ENCODE data around the gene OPA1.

OPA1 gene

GRCh38 chr3:193681631-193682030 lies 88.6 kb downstream of the OPA1 start:
- H3K27ac ChIP-seq = no peak overlapping the region
- TF ChIP-seq ZFX (IDR thresholded peaks at IDR 0.05; ENCODE audit: borderline replicate concordance) = no peak
- no peak for TF ChIP-seq CTCF (IDR thresholded peaks at IDR 0.05)

- H3K27ac ChIP-seq = no peak overlapping the region
- no peak for TF ChIP-seq CTCF (IDR thresholded peaks at IDR 0.05)
- TF ChIP-seq ZFX (IDR thresholded peaks at IDR 0.05; ENCODE audit: borderline replicate concordance) = no peak
These were observed 93.9 kb downstream of the OPA1 start for GRCh38 chr3:193686665-193687483.

- no peak overlapping the region for H3K27ac ChIP-seq
- TF ChIP-seq ZFX (IDR thresholded peaks at IDR 0.05; ENCODE audit: borderline replicate concordance) (no peak), CTCF (IDR thresholded peaks at IDR 0.05) (no peak)
These were observed 96.1 kb downstream of the OPA1 start for GRCh38 chr3:193688834-193689714.

GRCh38 chr3:193693774-193694173 lies 100.8 kb downstream of the OPA1 start:
- no peak overlapping the region for H3K27ac ChIP-seq
- TF ChIP-seq CTCF (IDR thresholded peaks at IDR 0.05) (no peak), ZFX (IDR thresholded peaks at IDR 0.05; ENCODE audit: borderline replicate concordance) (no peak)

GRCh38 chr3:193701953-193702635 lies 109.1 kb downstream of the OPA1 start:
- no peak for TF ChIP-seq CTCF (IDR thresholded peaks at IDR 0.05)
- TF ChIP-seq ZFX (IDR thresholded peaks at IDR 0.05; ENCODE audit: borderline replicate concordance) = no peak
- no peak overlapping the region for H3K27ac ChIP-seq

GRCh38 chr3:193702967-193703366 lies 110.0 kb downstream of the OPA1 start:
- H3K27ac ChIP-seq = no peak overlapping the region
- no peak for TF ChIP-seq ZFX (IDR thresholded peaks at IDR 0.05; ENCODE audit: borderline replicate concordance)
- TF ChIP-seq CTCF (IDR thresholded peaks at IDR 0.05) = no peak

All from 22Rv1 (cell line).